A673 (cell line): Measurements from ENCODE around the gene SH3TC1.

ENCODE experiments used
- CTCF ChIP-seq: fragments of 300-800, 200-600 bp; sonication (generic); conservative IDR thresholded peaks from 2 replicates; pipeline ENCODE4 v1.5.1; 2017; ENCODE audit warnings: low read depth, mild to moderate bottlenecking, antibody characterized with exemption, low read length, moderate library complexity, mixed read lengths
- EZH2 ChIP-seq: fragments of 200-600 bp; sonication (generic); IDR thresholded peaks from 2 replicates; pipeline ENCODE4 v1.6.1; 2017; ENCODE audit warnings: borderline replicate concordance, low read depth, mild to moderate bottlenecking, mixed read lengths, antibody characterized with exemption, low read length; ENCODE audit not compliant: poor library complexity, severe bottlenecking

GRCh38 chr4:8228319-8229250, 29.5 kb downstream of the SH3TC1 start:
- TF ChIP-seq EZH2 (no peak), CTCF (no peak)
